ENCODE data around the gene FMN1. TPM values are rescaled to one million over a fixed set of nuclear protein-coding genes. Genes with fewer than 3 reads are reported as not detected.

FMN1 gene
- total RNA-seq, 1 experiment from 2014 or later, result 1.4 TPM

DNA sequence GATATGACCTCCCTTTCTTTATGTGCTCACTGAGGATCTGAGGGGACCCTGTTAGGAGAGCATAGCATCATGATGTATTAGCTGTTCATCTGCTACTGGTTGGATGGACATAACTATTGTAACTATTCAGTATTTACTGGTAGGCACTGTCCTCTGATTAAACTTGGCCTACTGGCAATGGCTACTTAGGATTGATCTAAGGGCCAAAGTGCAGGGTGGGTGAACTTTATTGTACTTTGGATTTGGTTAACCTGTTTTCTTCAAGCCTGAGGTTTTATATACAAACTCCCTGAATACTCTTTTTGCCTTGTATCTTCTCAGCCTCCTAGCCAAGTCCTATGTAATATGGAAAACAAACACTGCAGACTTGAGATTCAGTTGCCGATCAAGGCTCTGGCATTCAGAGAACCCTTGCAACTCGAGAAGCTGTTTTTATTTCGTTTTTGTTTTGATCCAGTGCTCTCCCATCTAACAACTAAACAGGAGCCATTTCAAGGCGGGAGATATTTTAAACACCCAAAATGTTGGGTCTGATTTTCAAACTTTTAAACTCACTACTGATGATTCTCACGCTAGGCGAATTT, 461.8 kb downstream of the FMN1 start:
- in situ Hi-C loops (cut with HindIII; ENCODE audit: low pct_unique_long_range_greater_than_20kb, low sequenced_read_pairs), result loop anchor here (10.0 kb wide), 1 partner anchor 48 kb away; no protein-coding TSS in a partner anchor
- DNase-seq (ENCODE audit: low read depth), result no peak

DNA sequence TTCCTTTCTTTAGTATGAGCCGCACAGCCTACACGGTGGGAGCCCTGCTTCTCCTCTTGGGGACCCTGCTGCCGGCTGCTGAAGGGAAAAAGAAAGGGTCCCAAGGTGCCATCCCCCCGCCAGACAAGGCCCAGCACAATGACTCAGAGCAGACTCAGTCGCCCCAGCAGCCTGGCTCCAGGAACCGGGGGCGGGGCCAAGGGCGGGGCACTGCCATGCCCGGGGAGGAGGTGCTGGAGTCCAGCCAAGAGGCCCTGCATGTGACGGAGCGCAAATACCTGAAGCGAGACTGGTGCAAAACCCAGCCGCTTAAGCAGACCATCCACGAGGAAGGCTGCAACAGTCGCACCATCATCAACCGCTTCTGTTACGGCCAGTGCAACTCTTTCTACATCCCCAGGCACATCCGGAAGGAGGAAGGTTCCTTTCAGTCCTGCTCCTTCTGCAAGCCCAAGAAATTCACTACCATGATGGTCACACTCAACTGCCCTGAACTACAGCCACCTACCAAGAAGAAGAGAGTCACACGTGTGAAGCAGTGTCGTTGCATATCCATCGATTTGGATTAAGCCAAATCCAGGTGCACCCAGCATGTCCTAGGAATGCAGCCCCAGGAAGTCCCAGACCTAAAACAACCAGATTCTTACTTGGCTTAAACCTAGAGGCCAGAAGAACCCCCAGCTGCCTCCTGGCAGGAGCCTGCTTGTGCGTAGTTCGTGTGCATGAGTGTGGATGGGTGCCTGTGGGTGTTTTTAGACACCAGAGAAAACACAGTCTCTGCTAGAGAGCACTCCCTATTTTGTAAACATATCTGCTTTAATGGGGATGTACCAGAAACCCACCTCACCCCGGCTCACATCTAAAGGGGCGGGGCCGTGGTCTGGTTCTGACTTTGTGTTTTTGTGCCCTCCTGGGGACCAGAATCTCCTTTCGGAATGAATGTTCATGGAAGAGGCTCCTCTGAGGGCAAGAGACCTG, 463.5 kb downstream of the FMN1 start:
- in situ Hi-C loops (cut with HindIII; ENCODE audit: low pct_unique_long_range_greater_than_20kb, low sequenced_read_pairs), result loop anchor here (10.0 kb wide), 1 partner anchor 46 kb away; no protein-coding TSS in a partner anchor
- DNase-seq (ENCODE audit: low read depth), result peak; percentile 89

DNA sequence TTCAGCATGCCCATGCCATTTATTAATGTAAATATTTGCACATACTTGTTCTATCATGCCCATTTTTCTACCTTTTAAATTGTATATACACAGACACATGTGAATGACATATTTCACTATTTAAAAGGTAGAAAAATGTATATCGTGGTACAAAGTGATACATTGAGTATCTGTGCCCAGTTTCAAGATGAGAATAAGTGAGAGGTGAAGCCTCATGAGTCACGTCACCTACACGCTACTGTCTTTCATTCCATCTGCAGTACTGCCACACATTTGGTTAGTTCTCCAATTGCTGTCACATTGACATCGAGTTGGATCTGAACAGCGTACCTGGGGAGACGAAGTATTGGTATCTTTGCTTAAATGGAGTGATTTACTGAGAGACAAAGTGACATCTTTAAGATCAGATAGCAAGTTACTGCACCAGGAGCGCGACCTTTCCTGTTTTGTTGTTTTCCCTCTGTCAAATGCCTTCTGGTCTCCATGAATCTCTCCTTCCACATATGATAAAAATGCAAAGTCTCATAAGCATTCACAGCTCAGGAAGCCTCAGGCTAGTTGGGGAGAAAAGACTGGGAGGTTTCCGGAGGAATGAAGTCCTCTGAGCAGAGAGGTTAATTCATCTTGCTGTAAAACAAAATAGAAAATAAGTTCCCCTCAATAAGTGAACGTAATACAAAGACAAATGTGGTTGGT, 464.7 kb downstream of the FMN1 start:
- no peak for DNase-seq (ENCODE audit: low read depth)
- in situ Hi-C loops (cut with HindIII; ENCODE audit: low pct_unique_long_range_greater_than_20kb, low sequenced_read_pairs), result loop anchor here (10.0 kb wide), 1 partner anchor 45 kb away; no protein-coding TSS in a partner anchor

DNA sequence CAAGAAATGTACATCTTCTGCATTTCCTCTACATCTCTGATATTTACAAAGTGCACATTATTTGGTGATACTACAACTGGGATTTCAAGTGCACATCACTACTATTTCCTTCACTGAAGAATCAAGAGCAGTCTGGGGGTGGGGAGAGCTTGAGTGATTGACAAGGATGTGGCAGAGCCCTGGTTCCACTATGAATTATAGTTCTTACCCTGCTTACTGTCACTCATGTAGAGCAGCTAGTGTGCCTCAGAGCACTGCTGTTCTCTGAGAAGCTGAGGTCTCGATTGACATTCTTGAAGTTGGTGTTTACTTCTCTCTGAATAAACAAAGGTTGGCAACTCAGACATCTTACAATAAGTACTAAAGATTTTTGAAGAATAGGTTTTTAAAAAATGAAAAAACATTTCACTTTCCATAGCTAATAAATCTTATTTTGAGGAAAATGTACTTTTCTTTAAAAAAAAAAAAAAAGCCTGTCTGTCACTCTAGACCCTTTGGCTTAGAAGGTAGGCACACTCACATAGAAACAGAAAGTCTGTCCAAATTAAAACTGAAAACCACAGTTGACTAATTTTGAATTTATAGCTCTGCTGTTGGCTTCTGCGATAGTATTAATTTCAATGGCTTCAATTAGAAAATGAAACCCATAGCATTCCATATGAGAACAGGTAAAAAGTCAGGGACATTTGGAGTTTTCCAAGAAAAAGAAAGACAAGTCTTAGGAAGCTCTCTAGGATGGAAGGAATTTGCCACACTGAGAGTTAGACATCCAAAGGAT, 471.2 kb downstream of the FMN1 start:
- no peak for DNase-seq (ENCODE audit: low read depth)
- in situ Hi-C loops (cut with HindIII; ENCODE audit: low pct_unique_long_range_greater_than_20kb, low sequenced_read_pairs), result no loop called here

GRCh38 chr15:32722136-32722535, 472.4 kb downstream of the FMN1 start:
- DNase-seq (ENCODE audit: low read depth), result no peak
- in situ Hi-C loops (cut with HindIII; ENCODE audit: low pct_unique_long_range_greater_than_20kb, low sequenced_read_pairs), result no loop called here

DNA sequence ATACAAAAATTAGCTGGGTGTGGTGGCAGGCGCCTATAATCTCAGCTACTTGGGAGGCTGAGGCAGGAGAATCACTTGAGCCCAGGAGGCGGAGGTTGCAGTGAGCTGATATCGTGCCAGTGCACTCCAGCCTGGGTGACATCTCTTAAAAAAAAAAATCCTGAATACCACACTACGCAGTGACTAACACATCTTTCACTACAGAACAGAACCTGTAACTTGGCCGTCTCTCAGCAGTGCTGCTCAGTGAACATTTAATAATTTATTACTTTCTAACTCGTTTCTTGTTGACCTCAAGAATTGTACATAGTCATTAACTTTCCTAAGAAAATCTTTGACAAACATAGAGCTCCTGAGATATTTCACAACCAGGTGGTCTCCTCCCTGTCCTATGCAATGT, 472.9 kb downstream of the FMN1 start:
- in situ Hi-C loops (cut with HindIII; ENCODE audit: low pct_unique_long_range_greater_than_20kb, low sequenced_read_pairs), result no loop called here
- no peak for DNase-seq (ENCODE audit: low read depth)

DNA sequence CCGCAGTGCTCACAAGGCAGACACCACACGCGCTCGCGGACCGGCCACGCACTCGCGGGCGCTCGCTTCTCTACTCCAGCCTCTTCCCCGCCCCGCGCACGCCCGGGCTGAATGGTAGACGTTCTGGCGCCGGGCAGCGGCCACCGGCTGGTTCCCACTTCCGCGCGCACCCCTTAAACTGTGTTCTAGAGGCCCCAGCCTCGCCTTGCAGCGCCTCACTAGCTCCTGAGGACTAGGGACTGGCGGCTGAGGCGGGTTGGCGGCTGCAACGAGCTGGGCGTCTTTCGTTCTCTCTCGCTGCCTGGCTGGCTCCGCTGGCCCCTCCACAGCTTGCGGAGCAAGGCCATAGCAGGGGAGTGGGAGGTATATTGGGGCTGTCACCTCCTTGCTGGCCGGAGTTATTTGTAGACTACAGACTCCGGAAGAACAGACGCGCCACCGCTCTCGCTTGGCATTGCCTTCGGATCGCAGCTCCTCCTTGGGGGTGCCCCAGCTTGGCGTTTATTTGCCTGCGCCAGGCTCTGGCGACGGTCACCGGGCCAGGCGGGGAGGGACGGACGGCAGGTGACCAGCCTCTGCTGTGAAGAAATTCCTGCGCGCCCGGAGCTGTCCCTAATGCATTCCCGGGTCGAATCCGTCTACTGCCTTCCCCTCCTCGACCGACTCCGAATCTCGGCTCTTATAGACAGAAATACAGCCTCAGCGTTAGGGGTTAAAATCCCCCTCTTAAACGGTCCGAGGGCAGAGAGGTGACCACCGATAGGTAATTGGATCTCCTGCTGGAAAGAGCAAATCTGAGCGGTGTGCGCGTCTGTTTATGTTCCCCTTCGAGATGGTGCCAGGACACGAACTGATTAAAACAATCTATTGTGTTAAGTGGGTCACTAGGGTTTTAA, 475.4 kb downstream of the FMN1 start:
- in situ Hi-C loops (cut with HindIII; ENCODE audit: low pct_unique_long_range_greater_than_20kb, low sequenced_read_pairs), result no loop called here
- DNase-seq (ENCODE audit: low read depth), result no peak

DNA sequence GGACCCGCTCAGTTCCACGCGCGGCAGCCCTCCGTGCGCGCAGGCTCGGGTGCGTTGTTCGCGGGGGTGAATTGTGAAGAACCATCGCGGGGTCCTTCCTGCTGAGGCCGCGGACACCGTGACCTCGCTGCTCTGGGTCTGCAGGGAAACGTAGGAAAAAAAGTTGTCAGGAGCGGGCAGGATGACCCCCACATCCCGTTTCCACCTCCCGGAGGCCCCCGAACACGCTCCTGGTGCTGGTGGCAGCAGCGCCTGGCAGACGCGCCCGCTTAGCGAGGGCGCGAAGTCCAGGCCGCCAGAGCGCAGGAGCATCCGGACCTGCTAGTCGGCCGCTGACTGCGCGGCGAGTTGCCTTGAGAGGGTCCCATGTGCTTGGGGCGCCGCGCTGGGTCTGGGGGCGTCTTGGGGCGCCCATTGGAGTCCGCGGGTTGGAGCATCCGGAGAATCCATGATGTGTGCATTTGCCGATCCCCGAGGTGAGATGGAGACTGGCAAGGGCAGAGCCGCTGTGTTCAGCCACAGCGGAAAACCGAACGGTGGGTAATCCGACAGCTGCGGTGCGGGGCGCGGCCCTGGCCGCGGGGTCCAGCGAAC, 476.2 kb downstream of the FMN1 start:
- in situ Hi-C loops (cut with HindIII; ENCODE audit: low pct_unique_long_range_greater_than_20kb, low sequenced_read_pairs), result no loop called here
- no peak for DNase-seq (ENCODE audit: low read depth)

DNA sequence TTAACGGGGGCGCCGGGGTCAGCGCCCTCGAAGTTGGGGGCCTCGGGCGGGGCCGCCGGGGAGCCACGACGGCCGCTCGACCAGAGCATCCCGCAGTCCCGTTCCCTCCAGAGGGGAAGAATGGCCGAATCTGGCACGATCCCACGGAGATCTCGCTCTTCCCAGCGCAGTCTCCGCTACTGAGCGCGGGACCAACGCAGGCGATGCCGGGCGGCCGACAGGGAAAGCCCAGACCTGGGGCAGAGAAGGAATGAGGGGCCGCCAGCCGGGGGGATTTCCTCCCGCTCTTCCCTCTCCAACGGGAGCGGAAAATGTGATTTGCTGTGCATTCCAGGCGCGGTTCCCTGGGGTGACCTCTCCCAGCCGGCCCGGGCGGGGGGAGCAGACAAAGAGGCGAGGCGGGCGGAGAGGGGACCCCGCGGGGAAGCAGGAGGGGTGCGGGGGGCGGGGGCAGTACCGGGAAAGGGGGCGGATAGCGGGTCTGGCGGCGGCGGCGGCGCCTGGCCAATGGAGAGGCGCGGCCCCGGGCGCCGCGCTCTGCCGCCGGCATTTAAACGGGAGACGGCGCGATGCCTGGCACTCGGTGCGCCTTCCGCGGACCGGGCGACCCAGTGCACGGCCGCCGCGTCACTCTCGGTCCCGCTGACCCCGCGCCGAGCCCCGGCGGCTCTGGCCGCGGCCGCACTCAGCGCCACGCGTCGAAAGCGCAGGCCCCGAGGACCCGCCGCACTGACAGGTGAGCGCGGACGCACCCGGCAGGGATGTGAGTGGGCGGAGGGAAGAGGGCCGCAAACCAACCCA, 476.9 kb downstream of the FMN1 start, which contains the start of gene GREM1:
TSS of gene GREM1 (plus strand) at position 579 of the 801 bp plus-strand sequence. CDS start 12,687 bp downstream, outside the sequence.
- in situ Hi-C loops (cut with HindIII; ENCODE audit: low pct_unique_long_range_greater_than_20kb, low sequenced_read_pairs), result no loop called here
- no peak for DNase-seq (ENCODE audit: low read depth)

GRCh38 chr15:32716915-32717425, 477.5 kb downstream of the FMN1 start:
- in situ Hi-C loops (cut with HindIII; ENCODE audit: low pct_unique_long_range_greater_than_20kb, low sequenced_read_pairs), result no loop called here

DNA sequence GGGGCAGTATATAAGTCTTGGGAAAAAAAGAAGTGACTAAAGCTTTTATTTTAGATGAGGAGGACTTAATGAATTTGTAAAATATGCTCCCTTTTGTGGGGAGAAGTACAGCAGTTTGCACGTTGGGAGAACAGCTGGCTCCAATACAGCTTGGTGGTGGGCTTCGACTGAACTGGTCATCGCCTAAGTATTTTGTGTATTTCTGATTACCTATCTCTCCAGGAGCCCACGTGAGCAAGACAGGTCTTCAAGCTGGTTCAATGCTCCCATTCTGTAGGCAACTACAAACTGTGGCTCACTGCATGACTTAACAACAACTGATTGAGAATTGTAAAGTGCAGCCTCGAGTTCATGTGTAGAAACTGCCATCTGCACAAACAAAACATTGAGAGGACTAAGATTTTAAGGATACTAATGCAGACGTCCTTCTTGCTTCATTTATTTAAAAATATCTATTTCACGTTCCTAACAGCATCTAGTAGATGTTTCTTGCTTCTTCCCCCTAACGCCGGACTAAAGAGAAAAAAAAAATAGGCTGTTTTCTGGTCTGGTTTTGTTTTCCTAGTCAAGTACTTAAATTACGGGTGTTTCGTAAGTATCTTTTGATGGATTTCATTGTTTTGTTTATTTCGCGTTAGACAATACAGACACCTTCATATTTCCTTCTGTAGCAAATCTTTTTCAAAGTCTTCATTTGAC, 478.1 kb downstream of the FMN1 start:
- in situ Hi-C loops (cut with HindIII; ENCODE audit: low pct_unique_long_range_greater_than_20kb, low sequenced_read_pairs), result no loop called here
- DNase-seq (ENCODE audit: low read depth), result no peak

More at GRCh38 chr15:32716915-32717425, 477.5 kb downstream of the FMN1 start:
- no peak for DNase-seq (ENCODE audit: low read depth)

Other genes with a start within 250 kb of the FMN1 start
- gene RYR3, start 116.3 kb upstream of the FMN1 start, total RNA-seq (2014; rRNA removed; shearing (Covaris generic); ENCODE audit: low replicate concordance), result 0.12 and 0.84 TPM in 2 replicates

Measured in Caki2 (cell line).